Activated CD8-positive, alpha-beta memory T cell treated with anti-CD3 and anti-CD28 coated beads for 48 hours (primary cell): Measurements from ENCODE around the gene PRAMEF4.
"Not testable (repeated sequence)": the region's sequence is repeated elsewhere in the genome, so short reads cannot be mapped to it uniquely, and the experiment has no call there.

ENCODE experiments used
- DNase-seq, 3 experiments: peaks; one replicate each; pipeline ENCODE4 v3.0.0-alpha.2; 2020; ENCODE audit warnings: low read depth in 2 of 3, low spot score in 2 of 3

PRAMEF4 gene

GRCh38 chr1:12886101-12886500, at the start of gene PRAMEF4:
Gene PRAMEF4 (minus strand): TSS chr1:12886201. CDS start chr1:12883394, 2,807 bp downstream.
- not testable (repeated sequence) for DNase-seq

GRCh38 chr1:12924368-12924767, 38.4 kb upstream of the PRAMEF4 start:
- not testable (repeated sequence) for DNase-seq

- DNase-seq = not testable (repeated sequence)
Measured at GRCh38 chr1:12921749-12922148, 35.7 kb upstream of the PRAMEF4 start.

- DNase-seq = not testable (repeated sequence)
Measured at GRCh38 chr1:12916310-12916709, 30.3 kb upstream of the PRAMEF4 start, which contains the start of gene PRAMEF7. Gene PRAMEF7 (plus strand): TSS chr1:12916610. CDS start chr1:12917693, 1,083 bp downstream.

- DNase-seq = not testable (repeated sequence)
Measured at GRCh38 chr1:12903793-12904572, 18.0 kb upstream of the PRAMEF4 start.

- not testable (repeated sequence) for DNase-seq
Measured at GRCh38 chr1:12899186-12899585, 13.2 kb upstream of the PRAMEF4 start.

GRCh38 chr1:12898170-12898569, 12.2 kb upstream of the PRAMEF4 start, which contains the start of gene PRAMEF10:
Gene PRAMEF10 (minus strand): TSS chr1:12898270. CDS start chr1:12895847, 2,423 bp downstream.
- not testable (repeated sequence) for DNase-seq

GRCh38 chr1:12878453-12878852, 7.5 kb downstream of the PRAMEF4 start:
- not testable (repeated sequence) for DNase-seq

- not testable (repeated sequence) for DNase-seq
Measured at GRCh38 chr1:12863131-12863880, 22.7 kb downstream of the PRAMEF4 start.

GRCh38 chr1:12856786-12857185, 29.2 kb downstream of the PRAMEF4 start, which contains the start of gene PRAMEF2:
Gene PRAMEF2 (plus strand): TSS chr1:12857086. CDS start chr1:12859010, 1,924 bp downstream.
- not testable (repeated sequence) for DNase-seq

- no peak for DNase-seq
Measured at GRCh38 chr1:12851779-12852178, 34.2 kb downstream of the PRAMEF4 start.

GRCh38 chr1:12848620-12849019, 37.4 kb downstream of the PRAMEF4 start, which contains the start of gene HNRNPCL1:
Gene HNRNPCL1 (minus strand): TSS chr1:12848720. CDS start chr1:12848289, 431 bp downstream.
- not testable (repeated sequence) for DNase-seq

- DNase-seq = not testable (repeated sequence)
Measured at GRCh38 chr1:12833251-12833650, 52.8 kb downstream of the PRAMEF4 start.

GRCh38 chr1:12831310-12831709, 54.7 kb downstream of the PRAMEF4 start, which contains the start of gene PRAMEF11:
Gene PRAMEF11 (minus strand): TSS chr1:12831410. CDS start chr1:12828789, 2,621 bp downstream.
- DNase-seq = not testable (repeated sequence)
